Endothelial cell of umbilical vein (primary cell): Measurements from ENCODE around the gene WDR31.

Experiments used
- JUN ChIP-seq: IDR thresholded peaks from 2 replicates; pipeline ENCODE4 v1.6.1; 2011; ENCODE audit warnings: borderline replicate concordance, low read depth; ENCODE audit not compliant: insufficient read length, insufficient read depth
- MYC ChIP-seq: IDR thresholded peaks from one replicate; pipeline ENCODE4 v1.6.1; 2011; ENCODE audit warnings: mild to moderate bottlenecking, low read depth, low read length
- POLR2AphosphoS5 ChIP-seq: IDR thresholded peaks from 2 replicates; pipeline ENCODE4 v1.6.1; 2012; ENCODE audit warnings: low read depth, mild to moderate bottlenecking, control low read depth, low read length, moderate library complexity; ENCODE audit not compliant: insufficient read depth
- TF ChIP-seq, protein P1 (sequence below), 2 donors: IDR thresholded peaks; 1 replicate in 1 of 2; 2 replicates in 1 of 2; pipeline ENCODE4 v1.5.1; 2011; ENCODE audit warnings: low read length in 2 of 2, mild to moderate bottlenecking in 2 of 2, moderate library complexity in 2 of 2, control low read depth in 1 of 2, inconsistent platforms in 1 of 2, low read depth in 1 of 2; ENCODE audit not compliant: insufficient read depth in 1 of 2; ENCODE audit errors: extremely low read depth in 1 of 2

DNA sequence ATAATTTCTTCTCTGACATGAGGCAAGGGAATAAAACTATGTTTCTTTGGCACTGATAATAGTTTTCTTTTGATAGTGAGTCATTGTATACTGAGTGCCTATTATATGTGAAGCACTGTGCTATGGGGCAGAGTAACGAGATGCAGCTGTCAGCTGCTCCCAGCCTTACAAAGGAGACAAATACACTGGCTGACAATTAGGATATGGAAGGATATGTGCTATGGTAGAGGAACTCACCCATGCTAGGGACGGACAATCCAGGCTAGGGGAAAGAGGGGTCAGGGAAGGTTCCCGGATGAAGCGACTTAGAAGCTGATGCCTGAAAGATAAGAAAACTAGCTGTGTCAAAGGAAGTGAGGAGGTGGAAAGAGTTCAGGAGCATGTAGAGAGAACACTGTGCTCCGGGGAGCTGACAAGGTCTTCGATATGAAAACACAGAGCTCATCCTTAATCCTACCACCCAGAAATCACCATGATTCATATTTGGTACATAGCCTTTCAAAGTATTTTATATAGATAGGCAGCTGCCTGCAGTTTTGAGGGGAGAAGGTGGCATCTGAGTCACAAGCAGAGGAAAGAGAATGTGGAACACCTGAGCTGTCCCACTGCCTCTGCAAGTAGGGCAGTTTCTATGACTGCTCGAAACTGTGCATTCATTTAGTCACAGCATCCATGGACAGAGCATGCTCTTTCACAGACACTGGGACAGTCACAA, 21.4 kb upstream of the WDR31 start:
- TF ChIP-seq, protein P1, sequence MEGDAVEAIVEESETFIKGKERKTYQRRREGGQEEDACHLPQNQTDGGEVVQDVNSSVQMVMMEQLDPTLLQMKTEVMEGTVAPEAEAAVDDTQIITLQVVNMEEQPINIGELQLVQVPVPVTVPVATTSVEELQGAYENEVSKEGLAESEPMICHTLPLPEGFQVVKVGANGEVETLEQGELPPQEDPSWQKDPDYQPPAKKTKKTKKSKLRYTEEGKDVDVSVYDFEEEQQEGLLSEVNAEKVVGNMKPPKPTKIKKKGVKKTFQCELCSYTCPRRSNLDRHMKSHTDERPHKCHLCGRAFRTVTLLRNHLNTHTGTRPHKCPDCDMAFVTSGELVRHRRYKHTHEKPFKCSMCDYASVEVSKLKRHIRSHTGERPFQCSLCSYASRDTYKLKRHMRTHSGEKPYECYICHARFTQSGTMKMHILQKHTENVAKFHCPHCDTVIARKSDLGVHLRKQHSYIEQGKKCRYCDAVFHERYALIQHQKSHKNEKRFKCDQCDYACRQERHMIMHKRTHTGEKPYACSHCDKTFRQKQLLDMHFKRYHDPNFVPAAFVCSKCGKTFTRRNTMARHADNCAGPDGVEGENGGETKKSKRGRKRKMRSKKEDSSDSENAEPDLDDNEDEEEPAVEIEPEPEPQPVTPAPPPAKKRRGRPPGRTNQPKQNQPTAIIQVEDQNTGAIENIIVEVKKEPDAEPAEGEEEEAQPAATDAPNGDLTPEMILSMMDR (IDR thresholded peaks at IDR 0.05; ENCODE audit: extremely low read depth in 1 of 2, insufficient read depth in 1 of 2, low read depth in 1 of 2, low read length in 2 of 2), result no peak
- no peak for TF ChIP-seq JUN
- no peak for TF ChIP-seq MYC
- no peak for TF ChIP-seq POLR2AphosphoS5
